A549 (cell line): Measurements from ENCODE around the gene SNRNP35.

Experiments used
- BHLHE40 ChIP-seq: IDR thresholded peaks from 2 replicates; pipeline ENCODE4 v1.6.1; 2012; ENCODE audit warnings: low read depth, low read length, inconsistent platforms
- CBX2 ChIP-seq: fragments of 200-600 bp; sonication (generic); IDR thresholded peaks from 2 replicates; pipeline ENCODE4 v1.6.1; 2016; ENCODE audit warnings: low read depth, mild to moderate bottlenecking, borderline replicate concordance
- CTCF ChIP-seq: fragments of >200 bp; sonication (Bioruptor Twin); formaldehyde crosslinking; IDR thresholded peaks from 3 replicates; pipeline ENCODE4 v1.5.1; 2016
- SREBF2 ChIP-seq: fragments of 450-650 bp; IDR thresholded peaks from 2 replicates; pipeline ENCODE4 v1.6.1; 2014; ENCODE audit warnings: mild to moderate bottlenecking, moderate library complexity
- TF ChIP-seq, protein P1 (sequence below): fragments of 250-450 bp; sonication (Bioruptor Pico); IDR thresholded peaks from 2 replicates; pipeline ENCODE4 v1.5.0; 2021; ENCODE audit warnings: mild to moderate bottlenecking, moderate library complexity, borderline replicate concordance

DNA sequence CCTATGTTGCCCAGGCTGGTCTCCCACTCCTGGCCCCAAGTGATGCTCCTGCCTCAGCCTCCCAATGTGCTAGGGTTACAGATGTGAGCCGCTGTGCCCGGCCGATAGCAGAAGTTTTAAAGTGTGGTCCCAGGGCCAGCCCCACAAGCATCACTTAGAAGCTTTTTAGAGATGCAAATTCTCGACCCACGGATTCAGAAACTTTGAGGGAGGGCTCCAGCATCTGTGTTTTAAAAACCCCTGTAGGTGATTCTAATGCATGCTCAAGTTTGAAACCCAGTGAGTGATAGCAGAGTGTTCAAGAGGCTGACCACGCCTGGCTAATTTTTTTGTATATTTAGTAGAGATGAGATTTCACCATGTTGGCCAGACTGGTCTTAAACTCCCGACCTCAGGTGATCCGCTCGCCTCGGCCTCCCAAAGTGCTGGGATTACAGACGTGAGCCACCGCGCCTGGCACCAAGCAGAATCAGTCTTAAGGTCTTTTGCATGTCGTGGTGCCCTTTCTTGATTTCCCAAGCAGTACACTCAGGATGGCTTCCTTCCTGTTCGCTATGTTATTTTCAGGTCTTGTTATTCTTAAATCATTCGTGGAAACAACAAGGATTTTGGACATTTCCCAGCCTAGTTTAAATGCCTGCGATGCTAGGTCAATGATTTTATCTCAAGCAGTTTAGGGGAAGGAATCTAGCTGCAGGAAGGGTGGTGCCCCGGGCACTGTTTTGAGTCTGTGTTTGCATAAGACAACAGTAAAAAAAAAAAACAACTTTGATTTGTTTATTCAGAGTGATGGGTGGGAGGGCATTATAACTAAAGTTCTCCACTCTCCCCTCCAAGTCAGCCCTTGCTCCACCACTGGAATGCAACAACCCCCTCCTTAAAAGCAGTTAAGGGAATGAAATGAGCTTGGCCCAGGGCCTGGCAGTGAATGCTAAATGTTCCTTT is 12.3 kb upstream of the SNRNP35 start:
- TF ChIP-seq CTCF (no peak), BHLHE40 (no peak), CBX2 (no peak), SREBF2 (no peak)
- TF ChIP-seq, protein P1, sequence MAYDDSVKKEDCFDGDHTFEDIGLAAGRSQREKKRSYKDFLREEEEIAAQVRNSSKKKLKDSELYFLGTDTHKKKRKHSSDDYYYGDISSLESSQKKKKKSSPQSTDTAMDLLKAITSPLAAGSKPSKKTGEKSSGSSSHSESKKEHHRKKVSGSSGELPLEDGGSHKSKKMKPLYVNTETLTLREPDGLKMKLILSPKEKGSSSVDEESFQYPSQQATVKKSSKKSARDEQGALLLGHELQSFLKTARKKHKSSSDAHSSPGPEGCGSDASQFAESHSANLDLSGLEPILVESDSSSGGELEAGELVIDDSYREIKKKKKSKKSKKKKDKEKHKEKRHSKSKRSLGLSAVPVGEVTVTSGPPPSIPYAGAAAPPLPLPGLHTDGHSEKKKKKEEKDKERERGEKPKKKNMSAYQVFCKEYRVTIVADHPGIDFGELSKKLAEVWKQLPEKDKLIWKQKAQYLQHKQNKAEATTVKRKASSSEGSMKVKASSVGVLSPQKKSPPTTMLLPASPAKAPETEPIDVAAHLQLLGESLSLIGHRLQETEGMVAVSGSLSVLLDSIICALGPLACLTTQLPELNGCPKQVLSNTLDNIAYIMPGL (CRISPR knock-in tag): no peak
